ENCODE data around the gene ARHGAP42.

Gene ARHGAP42

GRCh38 chr11:100672498-100673033, 14.5 kb upstream of the ARHGAP42 start:
- H3K4me3 ChIP-seq (ENCODE audit: low read length), result no peak overlapping the region
- H3K79me2 ChIP-seq (ENCODE audit: control insufficient read depth, low read length), result no peaks in the 10 kb centered on the region
- H3K36me3 ChIP-seq (ENCODE audit: control insufficient read depth, low read length), result no peaks in the 10 kb centered on the region
- H3K4me1 ChIP-seq (ENCODE audit: control insufficient read depth, low read length), result no peaks in the 10 kb centered on the region
- no peak overlapping the region for H3K4me2 ChIP-seq (ENCODE audit: low read length)
- H3K27ac ChIP-seq (ENCODE audit: low read depth, low read length), result no peak overlapping the region
- H3K27me3 ChIP-seq (ENCODE audit: control insufficient read depth, low read length), result no peaks in the 10 kb centered on the region
- no peaks in the 10 kb centered on the region for H4K20me1 ChIP-seq (ENCODE audit: control insufficient read depth, insufficient read depth, low read depth, low read length)
- no peak for TF ChIP-seq CTCF (IDR thresholded peaks at IDR 0.05; ENCODE audit: low read depth, low read length, poor library complexity, severe bottlenecking)
- no peak for TF ChIP-seq EZH2phosphoT487 (IDR thresholded peaks at IDR 0.05; ENCODE audit: borderline replicate concordance, low read length)
- H3K9me3 ChIP-seq (ENCODE audit: control insufficient read depth, insufficient read depth, low read length), result no peaks in the 10 kb centered on the region
- no peaks in the 10 kb centered on the region for H3F3A ChIP-seq (ENCODE audit: control insufficient read depth, insufficient read depth)
- no peaks in the 10 kb centered on the region for H3K9me2 ChIP-seq (replicated peaks; ENCODE audit: control insufficient read depth, low read length)

DNA sequence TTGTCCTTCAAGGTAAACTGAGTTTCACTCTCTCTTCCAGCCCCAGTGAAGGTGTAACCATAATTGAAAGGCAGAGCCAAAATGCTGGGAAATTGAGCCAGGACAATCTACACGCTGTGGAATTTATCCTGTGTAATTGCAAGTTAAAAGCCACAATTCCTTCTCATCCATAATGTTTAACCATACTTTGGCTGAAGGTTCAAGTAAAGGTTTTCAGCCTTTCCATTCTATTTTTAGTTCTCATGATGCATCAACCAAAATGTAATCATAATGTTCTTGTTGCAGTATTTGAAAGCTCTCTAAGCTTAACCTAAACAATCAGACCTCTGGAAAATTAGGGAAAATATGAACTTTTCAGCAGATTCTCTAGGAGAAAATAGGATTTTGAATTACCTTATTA, 14.0 kb upstream of the ARHGAP42 start:
- H3K4me2 ChIP-seq (ENCODE audit: low read length), result no peak overlapping the region
- H4K20me1 ChIP-seq (ENCODE audit: control insufficient read depth, insufficient read depth, low read depth, low read length), result no peaks in the 10 kb centered on the region
- TF ChIP-seq CTCF (IDR thresholded peaks at IDR 0.05; ENCODE audit: low read depth, low read length, poor library complexity, severe bottlenecking) (no peak), EZH2phosphoT487 (IDR thresholded peaks at IDR 0.05; ENCODE audit: borderline replicate concordance, low read length) (no peak)
- H3K9me3 ChIP-seq (ENCODE audit: control insufficient read depth, insufficient read depth, low read length), result no peaks in the 10 kb centered on the region
- no peaks in the 10 kb centered on the region for H3K79me2 ChIP-seq (ENCODE audit: control insufficient read depth, low read length)
- no peak overlapping the region for H3K4me3 ChIP-seq (ENCODE audit: low read length)
- no peaks in the 10 kb centered on the region for H3K27me3 ChIP-seq (ENCODE audit: control insufficient read depth, low read length)
- no peak overlapping the region for H3K27ac ChIP-seq (ENCODE audit: low read depth, low read length)
- H3F3A ChIP-seq (ENCODE audit: control insufficient read depth, insufficient read depth), result no peaks in the 10 kb centered on the region
- H3K36me3 ChIP-seq (ENCODE audit: control insufficient read depth, low read length), result no peaks in the 10 kb centered on the region
- no peaks in the 10 kb centered on the region for H3K9me2 ChIP-seq (replicated peaks; ENCODE audit: control insufficient read depth, low read length)
- H3K4me1 ChIP-seq (ENCODE audit: control insufficient read depth, low read length), result 0 out of 2 replicates have a peak, but pooled peaks cover 3% of the 10 kb centered on the region

DNA sequence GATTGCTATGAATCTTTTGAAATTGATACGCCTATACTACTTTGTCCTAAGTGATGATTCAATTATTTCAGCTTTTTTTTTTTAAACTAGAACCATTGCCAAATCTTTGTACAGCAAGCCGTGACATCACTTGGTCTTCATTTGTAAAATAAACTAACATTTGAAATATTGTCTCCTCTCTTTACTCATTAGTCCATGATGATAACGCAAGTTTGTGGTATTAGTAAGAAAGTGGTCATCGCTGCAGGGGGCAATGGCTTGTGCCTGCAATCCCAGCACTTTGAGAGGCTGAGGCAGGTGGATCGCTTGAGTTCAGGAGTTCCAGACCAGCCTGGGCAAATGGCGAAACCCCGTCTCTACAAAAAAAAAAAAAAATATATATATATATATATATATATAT, 12.9 kb upstream of the ARHGAP42 start:
- H3K27me3 ChIP-seq (ENCODE audit: control insufficient read depth, low read length), result no peaks in the 10 kb centered on the region
- H3K4me1 ChIP-seq (ENCODE audit: control insufficient read depth, low read length), result 0 out of 2 replicates have a peak, but pooled peaks cover 3% of the 10 kb centered on the region
- H3K36me3 ChIP-seq (ENCODE audit: control insufficient read depth, low read length), result no peaks in the 10 kb centered on the region
- no peak overlapping the region for H3K4me2 ChIP-seq (ENCODE audit: low read length)
- H3K9me3 ChIP-seq (ENCODE audit: control insufficient read depth, insufficient read depth, low read length), result no peaks in the 10 kb centered on the region
- H3K27ac ChIP-seq (ENCODE audit: low read depth, low read length), result no peak overlapping the region
- no peaks in the 10 kb centered on the region for H3F3A ChIP-seq (ENCODE audit: control insufficient read depth, insufficient read depth)
- no peaks in the 10 kb centered on the region for H4K20me1 ChIP-seq (ENCODE audit: control insufficient read depth, insufficient read depth, low read depth, low read length)
- TF ChIP-seq CTCF (IDR thresholded peaks at IDR 0.05; ENCODE audit: low read depth, low read length, poor library complexity, severe bottlenecking) (no peak), EZH2phosphoT487 (IDR thresholded peaks at IDR 0.05; ENCODE audit: borderline replicate concordance, low read length) (no peak)
- H3K79me2 ChIP-seq (ENCODE audit: control insufficient read depth, low read length), result no peaks in the 10 kb centered on the region
- no peaks in the 10 kb centered on the region for H3K9me2 ChIP-seq (replicated peaks; ENCODE audit: control insufficient read depth, low read length)
- H3K4me3 ChIP-seq (ENCODE audit: low read length), result no peak overlapping the region
